Measurements from ENCODE around the gene SETD6.

DNA sequence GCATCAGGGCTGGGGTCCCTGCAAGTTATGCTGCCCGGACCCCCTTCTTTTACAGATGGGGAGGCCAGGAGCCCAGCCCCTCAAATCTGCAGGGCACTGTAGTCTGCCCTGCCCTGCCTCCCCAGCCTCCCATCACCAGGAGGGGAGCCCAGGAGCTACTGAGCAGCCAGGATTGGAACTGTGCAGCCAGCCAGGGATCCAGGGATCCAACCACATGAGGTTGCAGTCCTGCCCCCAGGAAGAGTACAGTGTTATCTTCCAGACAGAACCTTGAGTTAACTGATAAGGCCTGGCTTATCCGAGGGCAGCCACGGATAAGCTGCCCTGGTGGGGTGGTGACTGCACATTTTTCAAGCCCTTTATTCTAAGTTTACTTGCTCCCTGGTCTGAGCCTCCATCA, 26.8 kb upstream of the SETD6 start:
- TF ChIP-seq, protein P1, sequence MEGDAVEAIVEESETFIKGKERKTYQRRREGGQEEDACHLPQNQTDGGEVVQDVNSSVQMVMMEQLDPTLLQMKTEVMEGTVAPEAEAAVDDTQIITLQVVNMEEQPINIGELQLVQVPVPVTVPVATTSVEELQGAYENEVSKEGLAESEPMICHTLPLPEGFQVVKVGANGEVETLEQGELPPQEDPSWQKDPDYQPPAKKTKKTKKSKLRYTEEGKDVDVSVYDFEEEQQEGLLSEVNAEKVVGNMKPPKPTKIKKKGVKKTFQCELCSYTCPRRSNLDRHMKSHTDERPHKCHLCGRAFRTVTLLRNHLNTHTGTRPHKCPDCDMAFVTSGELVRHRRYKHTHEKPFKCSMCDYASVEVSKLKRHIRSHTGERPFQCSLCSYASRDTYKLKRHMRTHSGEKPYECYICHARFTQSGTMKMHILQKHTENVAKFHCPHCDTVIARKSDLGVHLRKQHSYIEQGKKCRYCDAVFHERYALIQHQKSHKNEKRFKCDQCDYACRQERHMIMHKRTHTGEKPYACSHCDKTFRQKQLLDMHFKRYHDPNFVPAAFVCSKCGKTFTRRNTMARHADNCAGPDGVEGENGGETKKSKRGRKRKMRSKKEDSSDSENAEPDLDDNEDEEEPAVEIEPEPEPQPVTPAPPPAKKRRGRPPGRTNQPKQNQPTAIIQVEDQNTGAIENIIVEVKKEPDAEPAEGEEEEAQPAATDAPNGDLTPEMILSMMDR (IDR thresholded peaks at IDR 0.05; ENCODE audit: low read depth, low read length) = no peak
- TF ChIP-seq EZH2phosphoT487 (IDR thresholded peaks at IDR 0.05; ENCODE audit: low read depth) = no peak
